HepG2 (cell line): ENCODE measurements around the gene TGM4. TPM values are rescaled to one million over a fixed set of nuclear protein-coding genes. Genes with fewer than 3 reads are reported as not detected.

Experiments used
- ATAC-seq: fragments of 200-7000 bp; cut with Tn5 transposase; 3 replicates; pipeline ENCODE4 v1.9.1; 2020; ENCODE audit warnings: mild to moderate bottlenecking, moderate library complexity
- BruUV-seq: library from RNA; stranded (reverse); fragments of 400-500 nt; replicated peaks from 2 replicates; lab custom pipeline; 2021; lab: Mats Ljungman, UMichigan
- CTCF ChIA-PET: fragments of 300-600 bp; formaldehyde crosslinking; extraction: SDS; loops from one replicate; lab custom pipeline; 2021; ENCODE audit warnings: low total read pairs, inconsistent platforms, low intra/inter-chr PET ratio; lab: Yijun Ruan, JAX
- POLR2A ChIA-PET: fragments of 350-600 bp; sonication (Branson Sonifier 250); formaldehyde crosslinking; loops from one replicate; lab custom pipeline; 2020; ENCODE audit warnings: antibody characterized with exemption, inconsistent platforms; lab: Yijun Ruan, JAX
- DNase-seq: peaks from one replicate; pipeline ENCODE4 v3.0.0-alpha.2; 2015; ENCODE audit warnings: low spot score
- FAIRE-seq: peaks from 3 replicates; lab custom pipeline; 2011; peaks lifted over from hg19 to GRCh38; lab: Jason Lieb, UNC
- H2AFZ ChIP-seq: one replicate; pipeline ENCODE4 v1.6.1; 2011; ENCODE audit warnings: low read length, inconsistent platforms
- H3K27ac ChIP-seq: fragments of 300-600 bp; 3 replicates; pipeline ENCODE4 v1.8.0; 2011; ENCODE audit warnings: mixed run types, mild to moderate bottlenecking, mixed read lengths, low read length, inconsistent platforms; ENCODE audit not compliant: insufficient read depth; ENCODE audit errors: extremely low read length
- H3K27me3 ChIP-seq, 2 experiments: fragments of 200-600 bp in 1 of 2; 2 replicates in 1 of 2; 3 replicates in 1 of 2; pipeline versions ENCODE4 v1.6.0 to v1.8.0; 2011; ENCODE audit warnings: low read length in 2 of 2, mild to moderate bottlenecking in 2 of 2, moderate library complexity in 2 of 2, inconsistent platforms in 1 of 2; ENCODE audit not compliant: insufficient read depth in 2 of 2, control insufficient read depth in 1 of 2
- H3K36me3 ChIP-seq, 2 experiments: fragments of 200-600 bp in 1 of 2; replicated peaks in 1 of 2; 2 replicates in 1 of 2; 3 replicates in 1 of 2; pipeline versions ENCODE4 v1.5.1 to v1.8.0; 2011; ENCODE audit warnings: low read length in 2 of 2, inconsistent platforms in 1 of 2; ENCODE audit not compliant: insufficient read depth in 2 of 2, control insufficient read depth in 1 of 2
- H3K4me1 ChIP-seq: 2 replicates; pipeline ENCODE4 v1.5.1; 2012; ENCODE audit warnings: low read length, inconsistent platforms; ENCODE audit not compliant: insufficient read depth
- H3K4me2 ChIP-seq: 2 replicates; pipeline ENCODE4 v1.6.0; 2011; ENCODE audit warnings: low read depth, low read length, inconsistent platforms
- H3K4me3 ChIP-seq, 3 experiments: fragments of 200-600 bp in 1 of 3; sonication (generic), shearing (Covaris generic) in 1 of 3; replicated peaks in 1 of 3; 2 replicates each; pipeline ENCODE4 v1.5.1; 2011 to 2016; ENCODE audit warnings: low read length in 3 of 3, inconsistent platforms in 2 of 3, low read depth in 2 of 3, mild to moderate bottlenecking in 2 of 3, control low read depth in 1 of 3, mixed read lengths in 1 of 3; ENCODE audit not compliant: insufficient read depth in 1 of 3
- H3K79me2 ChIP-seq: one replicate; pipeline ENCODE4 v1.6.1; 2011; ENCODE audit warnings: low read length, inconsistent platforms; ENCODE audit not compliant: insufficient read depth
- H3K9ac ChIP-seq: 2 replicates; pipeline ENCODE4 v1.6.0; 2011; ENCODE audit warnings: mild to moderate bottlenecking, low read depth, low read length, inconsistent platforms; ENCODE audit not compliant: insufficient read depth
- H3K9me3 ChIP-seq: 2 replicates; pipeline ENCODE4 v1.5.1; 2012; ENCODE audit warnings: mild to moderate bottlenecking, low read length
- H4K20me1 ChIP-seq: 2 replicates; pipeline ENCODE4 v1.6.0; 2011; ENCODE audit warnings: inconsistent platforms, mild to moderate bottlenecking, low read length, moderate library complexity; ENCODE audit not compliant: insufficient read depth
- ATM ChIP-seq: fragments of 450-650 bp; IDR thresholded peaks from 2 replicates; pipeline ENCODE4 v1.7.1; 2017; ENCODE audit warnings: mild to moderate bottlenecking, borderline replicate concordance
- FOSL2 ChIP-seq: sonication (generic); formaldehyde crosslinking; IDR thresholded peaks from 2 replicates; pipeline ENCODE4 v1.4.0; 2020; ENCODE audit warnings: missing genetic modification reagents
- GABPA ChIP-seq, 2 experiments: IDR thresholded peaks; 2 replicates each; pipeline ENCODE4 v1.6.1; 2011 to 2016; ENCODE audit warnings: low read depth in 2 of 2, low read length in 1 of 2, missing biosample characterization in 1 of 2, missing genetic modification characterization in 1 of 2
- GZF1 ChIP-seq: sonication (generic); formaldehyde crosslinking; IDR thresholded peaks from 2 replicates; pipeline ENCODE4 v1.5.1; 2020; ENCODE audit warnings: mild to moderate bottlenecking, missing genetic modification reagents
- RNF2 ChIP-seq: fragments of 450-650 bp; conservative IDR thresholded peaks from 2 replicates; pipeline ENCODE4 v1.6.1; 2016; ENCODE audit warnings: low read depth
- ZNF354B ChIP-seq: sonication (generic); formaldehyde crosslinking; IDR thresholded peaks from 2 replicates; pipeline ENCODE4 v1.8.0; 2022; ENCODE audit warnings: mild to moderate bottlenecking, missing genetic modification reagents
- ZNF382 ChIP-seq: sonication (generic); formaldehyde crosslinking; IDR thresholded peaks from 2 replicates; pipeline ENCODE4 v1.5.0; 2020; ENCODE audit warnings: missing genetic modification reagents, mild to moderate bottlenecking, borderline replicate concordance
- ZNF678 ChIP-seq: sonication (generic); formaldehyde crosslinking; IDR thresholded peaks from 2 replicates; pipeline ENCODE4 v1.4.0; 2020; ENCODE audit warnings: mild to moderate bottlenecking, missing genetic modification reagents
- ZNF879 ChIP-seq: sonication (generic); formaldehyde crosslinking; IDR thresholded peaks from 2 replicates; pipeline ENCODE4 v1.8.1; 2023; ENCODE audit warnings: missing genetic modification reagents
- WGBS: methylation state at CpG from one replicate; pipeline ENCODE4 v1.1.6; 2017; ENCODE audit warnings: low lambda C conversion rate; 5-methylcytosine and 5-hydroxymethylcytosine counted together
- in situ Hi-C: cut with HindIII; loops from 2 replicates; pipeline ENCODE4 v1.10.0; 2017; ENCODE audit warnings: low pct_unique_long_range_greater_than_20kb; ENCODE audit not compliant: extremely low pct_ligation_motif_present
- intact Hi-C: fragments of 100-400 bp; cut with micrococcal nuclease; formaldehyde crosslinking; loops from one replicate; pipeline ENCODE4 v1.10.0; 2022; ENCODE audit not compliant: unreplicated experiment
- polyA plus RNA-seq, 8 experiments: library from polyadenylated mRNA; depleted of rRNA in 3 of 8; stranded (reverse) in 7 of 8; unstranded in 1 of 8; fragments of >200 nt; fragmentation: Illumina TruSeq in 4 of 8; extraction: Trizol in 4 of 8; gene quantifications; 2 replicates each; pipeline versions ENCODE4 v1.2.1 to v1.2.3, GENCODE V29; 2011 to 2016; ENCODE audit warnings: low read depth in 4 of 8, missing spikeins in 1 of 8, mixed read lengths in 1 of 8; ENCODE audit not compliant: insufficient read depth in 1 of 8
- total RNA-seq, 5 experiments: library from RNA; depleted of rRNA; stranded (reverse); fragments of >200 nt; fragmentation: Illumina TruSeq; extraction: Trizol; gene quantifications; 2 replicates each; pipeline ENCODE4 v1.2.3, GENCODE V29; 2016; ENCODE audit warnings: low read depth in 1 of 5
- TF ChIP-seq, protein P1 (sequence below): sonication (generic); formaldehyde crosslinking; conservative IDR thresholded peaks from 2 replicates; pipeline ENCODE4 v1.8.0; 2022; ENCODE audit warnings: missing genetic modification reagents
- TF ChIP-seq, protein P2 (sequence below): sonication (generic); formaldehyde crosslinking; IDR thresholded peaks from 2 replicates; pipeline ENCODE4 v1.5.0; 2020; ENCODE audit warnings: missing genetic modification reagents
- TF ChIP-seq, protein P3 (sequence below): sonication (generic); formaldehyde crosslinking; IDR thresholded peaks from 2 replicates; pipeline ENCODE4 v1.9.0; 2021; ENCODE audit warnings: missing genetic modification reagents, borderline replicate concordance

The TGM4 gene
- total and polyA plus RNA-seq, 2 of the 13 experiments (the other 11 are each of a cell fraction or from before 2014, with no cell fraction given), result 0.07 to 0.15 TPM

DNA sequence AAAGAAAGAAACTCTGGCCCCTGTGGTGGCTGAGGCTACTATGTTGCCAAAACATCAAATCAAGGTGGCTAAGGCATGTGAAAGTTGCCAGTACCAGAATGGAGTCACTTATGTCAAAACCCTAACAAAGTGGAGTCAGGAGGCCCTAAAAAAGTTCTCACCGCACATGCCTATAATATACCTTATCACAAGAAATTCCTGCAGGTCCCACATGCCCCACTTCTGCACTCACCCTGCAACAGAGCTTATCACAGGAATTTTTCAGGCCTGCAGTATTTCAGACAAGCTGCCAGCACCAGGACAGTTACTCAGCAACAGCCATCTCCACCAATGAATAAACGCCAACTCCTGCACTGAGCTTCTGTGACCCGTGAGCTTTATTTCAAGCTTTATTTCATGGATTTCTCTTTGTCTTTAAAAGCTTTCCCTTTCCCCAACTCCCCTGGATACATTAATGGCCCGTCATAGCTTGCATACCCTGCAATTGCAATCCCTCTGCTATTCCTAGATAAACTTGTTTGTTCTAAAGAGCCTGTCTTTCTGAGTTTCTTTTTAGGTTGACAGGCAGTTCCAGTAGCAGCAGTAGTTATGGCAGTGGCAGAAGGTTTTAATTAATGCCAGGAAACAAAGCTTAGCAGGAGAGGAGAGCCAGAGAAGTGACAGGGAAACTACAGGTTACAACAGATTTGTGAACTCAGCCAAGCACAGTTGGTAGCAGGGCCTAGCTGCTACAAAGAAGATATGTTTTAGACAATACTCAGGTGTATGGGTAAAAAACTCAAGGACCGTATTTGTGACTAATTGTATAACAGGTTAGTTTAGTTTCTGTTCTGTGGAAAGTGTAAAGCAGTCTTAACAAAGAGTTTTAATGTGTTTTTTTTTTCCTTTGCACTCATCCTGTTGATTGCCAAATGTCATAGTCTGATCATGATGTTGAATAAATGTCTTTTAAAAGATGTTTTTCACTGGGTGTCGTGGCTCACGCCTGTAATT, 28.6 kb upstream of the TGM4 start (continued):
- no peak for TF ChIP-seq ZNF879
- TF ChIP-seq, protein P1, sequence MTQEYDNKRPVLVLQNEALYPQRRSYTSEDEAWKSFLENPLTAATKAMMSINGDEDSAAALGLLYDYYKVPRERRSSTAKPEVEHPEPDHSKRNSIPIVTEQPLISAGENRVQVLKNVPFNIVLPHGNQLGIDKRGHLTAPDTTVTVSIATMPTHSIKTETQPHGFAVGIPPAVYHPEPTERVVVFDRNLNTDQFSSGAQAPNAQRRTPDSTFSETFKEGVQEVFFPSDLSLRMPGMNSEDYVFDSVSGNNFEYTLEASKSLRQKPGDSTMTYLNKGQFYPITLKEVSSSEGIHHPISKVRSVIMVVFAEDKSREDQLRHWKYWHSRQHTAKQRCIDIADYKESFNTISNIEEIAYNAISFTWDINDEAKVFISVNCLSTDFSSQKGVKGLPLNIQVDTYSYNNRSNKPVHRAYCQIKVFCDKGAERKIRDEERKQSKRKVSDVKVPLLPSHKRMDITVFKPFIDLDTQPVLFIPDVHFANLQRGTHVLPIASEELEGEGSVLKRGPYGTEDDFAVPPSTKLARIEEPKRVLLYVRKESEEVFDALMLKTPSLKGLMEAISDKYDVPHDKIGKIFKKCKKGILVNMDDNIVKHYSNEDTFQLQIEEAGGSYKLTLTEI, result no peak
- TF ChIP-seq ZNF382 (CRISPR knock-in tag), result no peak
- TF ChIP-seq GABPA (IDR thresholded peaks at IDR 0.05; ENCODE audit: low read depth, low read length), result no peak
- no peak for TF ChIP-seq GABPA (CRISPR knock-in tag; IDR thresholded peaks at IDR 0.05; ENCODE audit: low read depth)
- TF ChIP-seq ATM, result no peak
- no peak for TF ChIP-seq ZNF678 (CRISPR knock-in tag)
- TF ChIP-seq FOSL2, result no peak
- TF ChIP-seq GZF1 (CRISPR knock-in tag), result no peak

DNA sequence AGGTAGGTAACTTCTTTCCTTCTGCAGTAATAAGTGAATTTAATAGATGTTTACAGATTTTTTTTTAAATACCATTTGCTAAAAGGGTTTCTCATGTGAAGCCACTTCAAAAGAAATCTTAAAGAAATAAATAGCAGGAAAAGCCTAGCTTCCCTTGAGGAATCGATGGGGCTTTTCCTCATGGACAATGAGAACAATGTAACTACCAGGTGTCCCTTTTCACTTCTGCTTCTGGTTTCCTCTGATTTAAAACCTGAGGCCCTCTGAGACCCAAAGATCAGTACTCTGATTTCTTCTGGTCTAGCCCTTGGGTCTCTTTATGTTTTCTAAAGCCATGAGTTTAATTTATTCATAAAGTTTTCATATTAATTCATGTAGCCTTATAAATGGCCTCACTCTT, 25.8 kb upstream of the TGM4 start:
- Histone ChIP-seq H3K36me3 (peaks cover 5 to 35% of the 10 kb centered on the region in 2 experiments), H3K27ac (no peak overlapping the region), H3K9ac (no peak overlapping the region), H3K4me2 (no peak overlapping the region), H3K27me3 (no peaks in the 10 kb centered on the region), H3K79me2 (no peaks in the 10 kb centered on the region), H2AFZ (no peak overlapping the region), H4K20me1 (no peaks in the 10 kb centered on the region), H3K4me1 (no peaks in the 10 kb centered on the region), H3K4me3 (no peak overlapping the region), H3K9me3 (no peaks in the 10 kb centered on the region)
- intact Hi-C loops (no loop called here), in situ Hi-C loops (no loop called here)
- BruUV-seq, result no TSS peak
- CTCF ChIA-PET, result no interaction called here
- DNase-seq (no peak), FAIRE-seq (no peak), ATAC-seq (no peak)
- POLR2A ChIA-PET, result no interaction called here
- 96% methylated on average over 1 of the region's 1 CpG for WGBS
- TF ChIP-seq, protein P2, sequence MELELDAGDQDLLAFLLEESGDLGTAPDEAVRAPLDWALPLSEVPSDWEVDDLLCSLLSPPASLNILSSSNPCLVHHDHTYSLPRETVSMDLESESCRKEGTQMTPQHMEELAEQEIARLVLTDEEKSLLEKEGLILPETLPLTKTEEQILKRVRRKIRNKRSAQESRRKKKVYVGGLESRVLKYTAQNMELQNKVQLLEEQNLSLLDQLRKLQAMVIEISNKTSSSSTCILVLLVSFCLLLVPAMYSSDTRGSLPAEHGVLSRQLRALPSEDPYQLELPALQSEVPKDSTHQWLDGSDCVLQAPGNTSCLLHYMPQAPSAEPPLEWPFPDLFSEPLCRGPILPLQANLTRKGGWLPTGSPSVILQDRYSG (CRISPR knock-in tag), result no peak
- TF ChIP-seq RNF2 (no peak), ZNF354B (CRISPR knock-in tag) (no peak)
- TF ChIP-seq, protein P3, sequence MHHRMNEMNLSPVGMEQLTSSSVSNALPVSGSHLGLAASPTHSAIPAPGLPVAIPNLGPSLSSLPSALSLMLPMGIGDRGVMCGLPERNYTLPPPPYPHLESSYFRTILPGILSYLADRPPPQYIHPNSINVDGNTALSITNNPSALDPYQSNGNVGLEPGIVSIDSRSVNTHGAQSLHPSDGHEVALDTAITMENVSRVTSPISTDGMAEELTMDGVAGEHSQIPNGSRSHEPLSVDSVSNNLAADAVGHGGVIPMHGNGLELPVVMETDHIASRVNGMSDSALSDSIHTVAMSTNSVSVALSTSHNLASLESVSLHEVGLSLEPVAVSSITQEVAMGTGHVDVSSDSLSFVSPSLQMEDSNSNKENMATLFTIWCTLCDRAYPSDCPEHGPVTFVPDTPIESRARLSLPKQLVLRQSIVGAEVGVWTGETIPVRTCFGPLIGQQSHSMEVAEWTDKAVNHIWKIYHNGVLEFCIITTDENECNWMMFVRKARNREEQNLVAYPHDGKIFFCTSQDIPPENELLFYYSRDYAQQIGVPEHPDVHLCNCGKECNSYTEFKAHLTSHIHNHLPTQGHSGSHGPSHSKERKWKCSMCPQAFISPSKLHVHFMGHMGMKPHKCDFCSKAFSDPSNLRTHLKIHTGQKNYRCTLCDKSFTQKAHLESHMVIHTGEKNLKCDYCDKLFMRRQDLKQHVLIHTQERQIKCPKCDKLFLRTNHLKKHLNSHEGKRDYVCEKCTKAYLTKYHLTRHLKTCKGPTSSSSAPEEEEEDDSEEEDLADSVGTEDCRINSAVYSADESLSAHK (CRISPR knock-in tag), result no peak
